Adipocyte (in vitro differentiated cells): Measurements from ENCODE around the gene EPHX1.

Source experiments
- DNase-seq: peaks from one replicate; pipeline ENCODE4 v3.0.0-alpha.2; 2015; ENCODE audit warnings: low read depth
- H3K27me3 ChIP-seq: replicated peaks from 2 replicates; pipeline ENCODE4 v1.7.0; 2013; ENCODE audit warnings: mild to moderate bottlenecking, low read length, moderate library complexity; ENCODE audit not compliant: control insufficient read depth, insufficient read depth
- H3K36me3 ChIP-seq: 2 replicates; pipeline ENCODE4 v1.7.0; 2013; ENCODE audit warnings: low read length, mild to moderate bottlenecking, moderate library complexity; ENCODE audit not compliant: control insufficient read depth, insufficient read depth, severe bottlenecking
- H3K4me1 ChIP-seq: 2 replicates; pipeline ENCODE4 v1.7.0; 2013; ENCODE audit warnings: mild to moderate bottlenecking, low read length, moderate library complexity; ENCODE audit not compliant: control insufficient read depth, insufficient read depth
- H3K4me3 ChIP-seq: 2 replicates; pipeline ENCODE4 v1.7.0; 2013; ENCODE audit warnings: mild to moderate bottlenecking, low read length, moderate library complexity
- H3K9ac ChIP-seq: 2 replicates; pipeline ENCODE4 v1.7.0; 2013; ENCODE audit warnings: mild to moderate bottlenecking, low read length, moderate library complexity
- H3K9me3 ChIP-seq: 2 replicates; pipeline ENCODE4 v1.7.0; 2013; ENCODE audit warnings: mild to moderate bottlenecking, low read length, moderate library complexity; ENCODE audit not compliant: control insufficient read depth

EPHX1 gene

GRCh38 chr1:225845571-225846259, 35.8 kb downstream of the EPHX1 start:
- Histone ChIP-seq H3K4me3 (no peak overlapping the region), H3K27me3 (no peaks in the 10 kb centered on the region), H3K9ac (no peak overlapping the region), H3K4me1 (peaks cover 15% of the 10 kb centered on the region), H3K36me3 (peaks cover 59% of the 10 kb centered on the region), H3K9me3 (no peaks in the 10 kb centered on the region)
- DNase-seq: peak; percentile 84

GRCh38 chr1:225846331-225847310, 36.7 kb downstream of the EPHX1 start:
- H3K9ac ChIP-seq: no peak overlapping the region
- no peak for DNase-seq
- no peak overlapping the region for H3K4me3 ChIP-seq
- H3K4me1 ChIP-seq: peaks cover 15% of the 10 kb centered on the region
- H3K9me3 ChIP-seq: no peaks in the 10 kb centered on the region
- H3K36me3 ChIP-seq: peaks cover 55% of the 10 kb centered on the region
- H3K27me3 ChIP-seq: no peaks in the 10 kb centered on the region

GRCh38 chr1:225847610-225848009, 37.7 kb downstream of the EPHX1 start:
- Histone ChIP-seq H3K4me3 (no peak overlapping the region), H3K9me3 (no peaks in the 10 kb centered on the region), H3K27me3 (no peaks in the 10 kb centered on the region), H3K9ac (no peak overlapping the region), H3K36me3 (peaks cover 55% of the 10 kb centered on the region), H3K4me1 (peaks cover 11% of the 10 kb centered on the region)
- DNase-seq: no peak

- Histone ChIP-seq H3K4me1 (peaks cover 8% of the 10 kb centered on the region), H3K36me3 (peaks cover 55% of the 10 kb centered on the region), H3K4me3 (no peak overlapping the region), H3K9me3 (no peaks in the 10 kb centered on the region), H3K9ac (no peak overlapping the region), H3K27me3 (no peaks in the 10 kb centered on the region)
- DNase-seq: no peak
Observed at GRCh38 chr1:225848030-225848955, 38.4 kb downstream of the EPHX1 start.

- H3K9ac ChIP-seq: no peak overlapping the region
- H3K36me3 ChIP-seq: peaks cover 55% of the 10 kb centered on the region
- H3K4me3 ChIP-seq: no peak overlapping the region
- no peaks in the 10 kb centered on the region for H3K27me3 ChIP-seq
- DNase-seq: no peak
- H3K9me3 ChIP-seq: no peaks in the 10 kb centered on the region
- peaks cover 4% of the 10 kb centered on the region for H3K4me1 ChIP-seq
Observed at GRCh38 chr1:225849925-225850324, 40.0 kb downstream of the EPHX1 start.

- H3K36me3 ChIP-seq: peaks cover 59% of the 10 kb centered on the region
- no peak for DNase-seq
- no peaks in the 10 kb centered on the region for H3K27me3 ChIP-seq
- no peaks in the 10 kb centered on the region for H3K9me3 ChIP-seq
- no peak overlapping the region for H3K4me3 ChIP-seq
- H3K9ac ChIP-seq: no peak overlapping the region
- peaks cover 3% of the 10 kb centered on the region for H3K4me1 ChIP-seq
Observed at GRCh38 chr1:225850370-225850769, 40.4 kb downstream of the EPHX1 start.

- H3K36me3 ChIP-seq: peaks cover 62% of the 10 kb centered on the region
- H3K4me3 ChIP-seq: no peak overlapping the region
- DNase-seq: no peak
- H3K27me3 ChIP-seq: no peaks in the 10 kb centered on the region
- no peaks in the 10 kb centered on the region for H3K4me1 ChIP-seq
- no peaks in the 10 kb centered on the region for H3K9me3 ChIP-seq
- no peak overlapping the region for H3K9ac ChIP-seq
Observed at GRCh38 chr1:225851805-225852204, 41.9 kb downstream of the EPHX1 start.

GRCh38 chr1:225852413-225853124, 42.6 kb downstream of the EPHX1 start:
- H3K4me1 ChIP-seq: no peaks in the 10 kb centered on the region
- no peak overlapping the region for H3K4me3 ChIP-seq
- no peaks in the 10 kb centered on the region for H3K27me3 ChIP-seq
- H3K9ac ChIP-seq: no peak overlapping the region
- peaks cover 62% of the 10 kb centered on the region for H3K36me3 ChIP-seq
- H3K9me3 ChIP-seq: no peaks in the 10 kb centered on the region
- no peak for DNase-seq

- Histone ChIP-seq H3K4me1 (no peaks in the 10 kb centered on the region), H3K9ac (no peak overlapping the region), H3K4me3 (no peak overlapping the region), H3K9me3 (no peaks in the 10 kb centered on the region), H3K27me3 (no peaks in the 10 kb centered on the region), H3K36me3 (peaks cover 66% of the 10 kb centered on the region)
- DNase-seq: no peak
Observed at GRCh38 chr1:225853441-225853840, 43.5 kb downstream of the EPHX1 start.

GRCh38 chr1:225855503-225856300, 45.8 kb downstream of the EPHX1 start:
- no peaks in the 10 kb centered on the region for H3K9me3 ChIP-seq
- H3K9ac ChIP-seq: no peak overlapping the region
- H3K4me3 ChIP-seq: no peak overlapping the region
- no peak for DNase-seq
- H3K27me3 ChIP-seq: no peaks in the 10 kb centered on the region
- peaks cover 82% of the 10 kb centered on the region for H3K36me3 ChIP-seq
- H3K4me1 ChIP-seq: no peaks in the 10 kb centered on the region
